ENCODE data around the gene UBE2F. TPM values are rescaled to one million over a fixed set of nuclear protein-coding genes. Genes with fewer than 3 reads are reported as not detected.

UBE2F gene
- total RNA-seq (10 to 100 TPM; 20.3 to 44.0 (median 23.8) TPM), polyA plus RNA-seq (10 to 100 TPM; 22.2 to 48.4 TPM)
- long read RNA-seq, donor 1, transcript UBE2F-215 (9 exons, 1,242 nt): minor isoform, 24 of 130 reads
- long read RNA-seq, donor 1, transcript UBE2F-201 (10 exons, 2,009 nt): major isoform, 86 of 130 reads
- long read RNA-seq, donor 1, partial matches to known transcripts: 9 of 130 reads
- long read RNA-seq, donor 1, other reads (novel, unspliced or antisense): 5 of 130 reads
- long read RNA-seq, donor 2, transcript UBE2F-201 (10 exons, 2,009 nt): major isoform, 29 of 38 reads
- long read RNA-seq, donor 2, partial matches to known transcripts: 0 of 38 reads
- long read RNA-seq, donor 2, other reads (novel, unspliced or antisense): 0 of 38 reads
- long read RNA-seq, donor 3, transcript UBE2F-201 (10 exons, 2,009 nt): major isoform, 32 of 38 reads
- long read RNA-seq, donor 3, partial matches to known transcripts: 1 of 38 reads
- long read RNA-seq, donor 3, other reads (novel, unspliced or antisense): 3 of 38 reads

GRCh38 chr2:237966565-237967462 is at the start of gene UBE2F:
UBE2F (plus strand) TSS chr2:237967014; CDS start chr2:237973108, 6,094 bp downstream.
- peak within 1 kb of the TSS; percentile 66 for H3K4me3 ChIP-seq
- H3K27me3 ChIP-seq: no peaks in the 10 kb centered on the region
- peak; percentile 96 to 98 (median 98) for DNase-seq
- 0 to 1% (median 0%) methylated on average over 83 to 123 of the region's 123 CpGs for WGBS, 3 donors
- H3K36me3 ChIP-seq: no peaks in the 10 kb centered on the region
- peaks cover 0 to 4% of the 10 kb centered on the region in 2 donors for H3K9me3 ChIP-seq
- no peak for TF ChIP-seq CTCF (IDR thresholded peaks at IDR 0.05)
- TF ChIP-seq EP300 (IDR thresholded peaks at IDR 0.05): no peak
- TF ChIP-seq POLR2A (IDR thresholded peaks at IDR 0.05): peak; percentile 68
- peaks cover 9% of the 10 kb centered on the region for H3K4me1 ChIP-seq (ENCODE audit: insufficient read depth)
- intact Hi-C loops (cut with DNase I): loop anchor here in 1 of 4 donors (5.0 to 10.0 kb wide), 2 partner anchors 95 to 278 kb away; partner anchors contain the start of genes HES6 and SCLY
- H3K27ac ChIP-seq: peak within 1 kb of the TSS in 1 of 2 donors; percentile 14

- no peaks in the 10 kb centered on the region for H3K9me3 ChIP-seq
- TF ChIP-seq POLR2A (IDR thresholded peaks at IDR 0.05) (no peak), CTCF (IDR thresholded peaks at IDR 0.05) (no peak), EP300 (IDR thresholded peaks at IDR 0.05) (no peak)
- intact Hi-C loops (cut with DNase I): no loop called here
- DNase-seq: no peak
- H3K27me3 ChIP-seq: no peaks in the 10 kb centered on the region
- H3K36me3 ChIP-seq: no peaks in the 10 kb centered on the region
- H3K4me3 ChIP-seq: no peak overlapping the region
- 89 to 92% (median 91%) methylated on average over 5 of the region's 5 CpGs for WGBS, 3 donors
- peaks cover 2% of the 10 kb centered on the region for H3K4me1 ChIP-seq (ENCODE audit: insufficient read depth)
- H3K27ac ChIP-seq: no peak overlapping the region
Measured at GRCh38 chr2:237917696-237918374, 49.0 kb upstream of the UBE2F start.

- Histone ChIP-seq H3K9me3 (no peaks in the 10 kb centered on the region), H3K27me3 (no peaks in the 10 kb centered on the region), H3K4me1 (ENCODE audit: insufficient read depth) (peaks cover 6% of the 10 kb centered on the region), H3K36me3 (no peaks in the 10 kb centered on the region), H3K27ac (peak overlapping the region in 1 of 2 donors; percentile 40), H3K4me3 (no peak overlapping the region)
- TF ChIP-seq CTCF (IDR thresholded peaks at IDR 0.05): no peak
- TF ChIP-seq POLR2A (IDR thresholded peaks at IDR 0.05): no peak
- TF ChIP-seq EP300 (IDR thresholded peaks at IDR 0.05): no peak
- intact Hi-C loops (cut with DNase I): no loop called here
- 39 to 41% (median 40%) methylated on average over 6 of the region's 6 CpGs for WGBS, 3 donors
- DNase-seq: peak in 1 of 5 donors; percentile 32
Measured at GRCh38 chr2:237919593-237919992, 47.2 kb upstream of the UBE2F start.

- no peak overlapping the region for H3K4me3 ChIP-seq
- no peaks in the 10 kb centered on the region for H3K36me3 ChIP-seq
- peak in 1 of 5 donors; percentile 26 for DNase-seq
- H3K27me3 ChIP-seq: no peaks in the 10 kb centered on the region
- no peak overlapping the region for H3K27ac ChIP-seq
- intact Hi-C loops (cut with DNase I): loop anchor here in 2 of 4 donors (5.0 to 10.0 kb wide), 3 partner anchors 56 to 344 kb away; no protein-coding TSS in a partner anchor
- 85 to 92% (median 90%) methylated on average over 14 of the region's 14 CpGs for WGBS, 3 donors
- TF ChIP-seq EP300 (IDR thresholded peaks at IDR 0.05) (no peak), POLR2A (IDR thresholded peaks at IDR 0.05) (no peak), CTCF (IDR thresholded peaks at IDR 0.05) (no peak)
- H3K4me1 ChIP-seq (ENCODE audit: insufficient read depth): peaks cover 6% of the 10 kb centered on the region
- no peaks in the 10 kb centered on the region for H3K9me3 ChIP-seq
Measured at GRCh38 chr2:237920673-237921072, 46.1 kb upstream of the UBE2F start.

All from ovary (tissue), 10 donors.